Stimulated activated CD4-positive, alpha-beta T cell treated with anti-CD3 and anti-CD28 coated beads, Interleukin-4, amount 100 ng/mL, for 24 hours (primary cell): ENCODE results near the gene LRP1B.
"Not testable (repeated sequence)": the region's sequence is repeated elsewhere in the genome, so short reads cannot be mapped to it uniquely, and the experiment has no call there.

Source experiments
- DNase-seq: peaks from one replicate; pipeline ENCODE4 v3.0.0-alpha.2; 2020

Gene LRP1B

DNA sequence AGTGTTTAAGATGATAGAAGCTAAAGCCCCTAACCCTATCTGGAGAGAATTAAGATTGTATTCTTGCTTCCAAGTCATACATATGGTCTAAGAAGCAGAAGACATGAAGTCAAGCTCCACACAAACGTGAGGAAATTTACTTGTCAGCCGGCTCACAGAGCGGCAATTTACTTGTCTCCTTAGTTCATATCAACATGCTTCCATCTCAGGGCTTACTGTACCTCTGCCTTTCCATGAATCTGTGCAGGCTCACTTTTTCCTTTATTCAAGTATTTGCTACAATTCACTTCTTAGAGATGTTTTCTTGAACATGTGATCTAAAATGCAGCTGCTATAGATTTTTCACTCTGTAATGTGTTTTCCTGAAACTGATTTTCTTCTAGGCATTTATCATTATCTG lies 1386.4 kb downstream of the LRP1B start:
- DNase-seq, result no peak

DNA sequence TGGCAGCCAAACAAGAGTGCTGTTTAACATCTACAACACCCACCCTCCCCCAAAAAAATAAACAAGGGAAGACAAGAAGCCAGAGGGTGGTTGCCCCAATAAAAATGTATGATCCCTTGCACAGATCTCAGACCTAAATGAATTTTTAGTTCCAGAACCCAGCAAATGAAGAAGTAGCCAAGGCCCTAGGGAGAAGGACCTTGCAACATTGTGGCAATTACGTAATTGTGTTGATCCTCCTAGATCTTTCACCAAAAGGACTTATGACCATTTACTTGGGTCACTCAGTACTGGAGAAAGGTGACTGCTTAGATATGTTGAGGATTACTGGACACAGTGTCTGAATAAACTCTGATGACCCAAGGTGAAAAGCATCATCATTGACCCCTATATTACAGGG lies 1393.8 kb downstream of the LRP1B start:
- DNase-seq, result no peak

DNA sequence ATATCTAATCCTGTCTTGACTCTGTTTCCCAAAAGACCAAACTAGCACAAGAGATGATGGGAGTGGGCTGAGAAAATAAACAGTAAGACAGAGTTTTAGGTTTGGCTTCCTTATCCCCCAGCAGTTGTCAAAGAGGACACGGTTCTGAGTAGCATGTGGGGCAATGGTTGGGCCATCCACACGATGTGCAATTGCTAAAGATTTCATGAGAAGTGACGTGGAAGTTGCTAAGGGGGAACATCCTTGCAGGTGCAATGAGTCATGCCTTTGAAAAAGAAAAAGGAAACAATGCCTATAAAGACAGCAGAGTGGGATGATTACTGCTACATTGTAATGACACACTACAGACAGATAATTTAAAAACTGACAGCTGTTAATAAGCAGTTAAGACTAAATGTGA lies 1395.8 kb downstream of the LRP1B start:
- no peak for DNase-seq

DNA sequence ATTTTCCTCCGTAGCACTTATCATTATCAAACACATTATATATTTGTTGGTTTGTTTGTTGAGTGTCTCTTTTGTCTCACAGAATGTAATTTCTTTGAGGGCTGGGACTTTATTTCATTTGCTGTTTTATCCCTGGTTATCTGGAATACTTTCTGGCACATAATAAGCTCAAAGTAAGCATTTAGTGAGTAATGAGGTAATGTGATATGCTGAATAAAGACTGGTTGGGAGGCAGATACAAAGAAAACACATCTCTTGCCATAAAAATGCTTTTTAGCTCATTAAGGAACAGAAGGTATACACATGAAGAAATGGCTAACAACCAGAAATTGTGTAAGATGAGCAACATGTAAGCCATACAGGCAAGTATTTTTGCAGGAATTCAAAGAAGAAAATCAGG lies 1411.8 kb downstream of the LRP1B start:
- DNase-seq, result no peak

DNA sequence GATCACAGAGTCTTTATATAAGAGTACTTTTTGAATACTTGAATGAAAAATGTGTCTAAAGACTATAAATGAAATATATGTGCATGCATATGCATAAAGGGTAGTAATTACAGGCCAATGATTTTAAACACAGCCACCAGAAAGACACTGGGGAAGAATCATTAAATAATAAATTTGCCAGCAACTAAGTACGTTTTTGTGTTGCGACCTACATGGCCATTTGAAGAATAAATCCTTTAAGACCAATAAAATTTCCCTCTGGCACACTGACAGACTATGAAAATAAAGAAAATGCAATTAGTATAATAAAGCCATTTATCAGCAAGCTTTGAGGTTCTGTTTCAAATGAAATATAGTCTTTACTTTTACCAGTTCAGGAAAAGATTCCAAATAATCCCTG lies 1413.3 kb downstream of the LRP1B start:
- DNase-seq, result no peak

DNA sequence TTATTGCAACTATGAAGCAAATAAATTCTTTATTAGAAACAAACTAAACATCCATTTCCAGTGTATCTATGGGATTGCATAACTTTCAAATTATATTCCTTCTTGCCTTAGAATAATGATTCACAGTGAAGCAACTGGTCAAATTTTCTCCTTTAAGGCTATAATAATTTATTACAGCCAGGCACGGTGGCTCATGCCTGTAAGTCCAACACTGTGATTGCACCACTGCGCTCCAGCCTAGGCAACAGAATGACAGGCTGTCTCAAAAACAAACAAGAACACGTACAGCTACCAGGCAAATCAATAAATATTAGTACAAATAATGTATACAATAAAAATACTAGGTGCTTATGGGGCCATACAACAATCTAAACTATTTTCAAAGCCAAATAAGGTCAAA lies 1416.2 kb downstream of the LRP1B start:
- no peak for DNase-seq

DNA sequence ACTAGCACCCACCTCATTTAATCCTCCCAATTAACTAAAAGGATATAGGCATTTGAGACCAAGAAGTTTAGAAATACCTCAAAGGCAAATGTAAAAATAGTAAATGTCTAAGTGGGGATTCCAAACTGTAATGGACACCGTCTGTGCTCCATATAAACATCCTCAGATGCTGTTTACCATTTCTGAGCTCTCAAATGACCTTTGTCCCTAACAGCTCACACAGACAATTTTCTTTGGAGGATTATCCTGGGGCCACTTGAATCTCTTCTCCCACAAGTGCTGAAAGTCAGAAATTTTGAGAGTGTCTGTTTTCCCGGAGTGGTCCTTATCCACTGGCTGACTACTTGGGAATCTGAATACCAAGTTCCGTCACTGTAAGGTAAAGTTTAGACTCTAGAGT lies 1418.9 kb downstream of the LRP1B start:
- no peak for DNase-seq

DNA sequence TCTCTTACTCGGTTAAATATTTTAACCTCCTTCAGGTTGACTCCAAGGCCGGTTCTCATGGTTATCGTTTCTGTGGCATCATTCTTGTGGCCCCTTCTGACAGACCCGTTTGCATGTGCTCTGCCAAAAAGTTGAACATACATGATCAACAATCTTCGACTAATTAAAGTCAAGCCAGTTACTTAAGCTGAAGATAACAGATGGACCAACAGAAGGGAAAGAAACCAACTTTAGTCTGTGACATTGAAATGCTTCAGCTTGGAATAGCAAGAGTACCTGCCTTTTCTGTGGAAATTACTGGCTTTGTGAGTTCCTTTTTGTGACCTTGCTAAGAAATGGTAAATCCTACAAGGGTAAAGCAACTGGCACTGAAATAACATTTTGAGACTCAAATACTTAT lies 1429.1 kb downstream of the LRP1B start:
- DNase-seq, result no peak

DNA sequence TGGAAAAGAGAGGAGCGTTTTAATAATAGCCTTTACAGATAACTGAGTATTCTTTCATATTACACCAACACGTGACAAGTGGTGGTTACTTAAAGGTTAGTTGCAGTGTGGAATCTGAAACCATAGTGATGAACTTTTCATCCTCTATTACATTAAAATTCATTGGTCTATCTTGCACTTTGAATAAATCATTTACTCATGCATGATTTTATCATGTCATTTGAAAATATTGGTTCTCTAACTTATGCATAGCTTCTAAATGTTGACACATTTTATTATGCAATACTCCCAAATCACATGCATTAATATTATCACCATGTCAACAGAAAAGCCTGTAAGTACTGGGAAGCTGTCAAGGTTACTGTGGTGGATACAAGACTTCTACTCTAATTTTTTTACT lies 1432.2 kb downstream of the LRP1B start:
- no peak for DNase-seq

DNA sequence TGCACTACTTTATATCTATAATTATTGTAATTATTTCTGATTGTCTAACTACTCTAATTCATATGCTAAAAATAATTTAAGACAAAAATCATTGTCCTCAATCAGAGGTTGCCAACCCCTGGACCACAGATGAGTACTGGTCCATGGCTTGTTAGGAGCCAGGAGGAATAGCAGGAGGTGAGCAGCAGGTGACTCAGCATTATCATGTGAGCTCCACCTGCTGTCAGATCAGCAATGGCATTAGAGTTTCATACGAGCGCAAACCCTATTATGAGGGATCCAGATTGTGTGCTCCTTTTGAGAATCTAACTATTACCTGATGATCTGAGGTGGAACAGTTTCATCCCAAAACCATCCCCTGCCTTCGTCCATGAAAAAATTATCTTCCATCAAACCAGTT lies 1434.4 kb downstream of the LRP1B start:
- no peak for DNase-seq

DNA sequence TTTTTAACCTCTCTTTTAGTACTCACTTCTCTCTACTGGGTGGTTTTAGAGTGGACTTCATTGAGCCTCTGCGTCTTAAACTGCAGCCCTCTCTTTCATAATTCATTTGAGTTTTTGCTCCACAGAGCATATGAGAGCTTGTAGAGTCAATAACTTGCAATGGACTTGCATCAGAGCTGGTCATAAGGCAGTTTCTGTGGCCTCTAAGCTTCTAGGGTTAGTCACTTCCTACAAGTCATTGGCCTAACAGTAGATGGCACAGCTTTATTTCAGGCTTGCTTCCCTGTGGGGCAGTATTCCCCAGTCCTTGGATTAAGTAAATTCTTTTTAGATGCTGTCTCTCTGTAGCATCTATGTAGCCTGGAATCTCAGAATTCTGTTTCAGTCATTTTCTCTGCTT lies 1435.7 kb downstream of the LRP1B start:
- no peak for DNase-seq

DNA sequence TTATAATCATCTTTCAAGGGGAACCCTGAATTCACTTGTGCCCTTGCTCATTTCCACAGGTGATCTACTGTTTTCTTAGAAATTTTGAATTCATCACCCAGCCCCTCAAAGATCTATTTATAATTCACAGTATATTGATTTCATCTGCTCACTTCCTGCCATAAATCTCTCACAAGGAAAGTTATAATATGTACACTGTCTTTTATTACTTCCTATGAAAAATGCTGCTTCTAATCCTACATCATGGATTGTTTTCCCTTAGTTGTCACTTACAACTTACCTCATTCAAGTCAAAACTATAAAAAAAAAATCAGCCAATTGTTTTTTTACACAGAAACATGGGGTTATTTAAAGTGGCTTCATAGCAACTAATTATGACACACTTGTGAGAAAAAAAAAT lies 1443.0 kb downstream of the LRP1B start:
- DNase-seq, result no peak

DNA sequence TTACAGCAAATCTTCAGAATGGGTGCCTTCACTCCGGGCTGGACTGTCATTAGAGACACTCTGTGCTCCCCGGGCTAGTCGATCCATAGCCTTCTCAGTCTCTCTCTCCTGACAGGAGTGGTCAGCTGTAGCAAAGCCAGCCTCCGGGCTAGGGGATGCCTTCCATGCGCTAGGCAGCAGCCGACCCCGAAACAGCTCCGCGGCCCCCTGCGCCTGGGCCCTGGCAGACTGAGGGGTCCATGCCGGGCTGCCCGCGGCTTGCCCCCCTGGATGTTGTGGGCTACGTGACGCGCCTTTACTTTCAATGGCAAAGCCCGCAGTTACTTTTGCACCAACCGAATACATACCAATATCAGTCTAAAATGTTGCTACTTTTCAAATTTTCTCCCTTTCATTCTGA lies 1447.2 kb downstream of the LRP1B start:
- DNase-seq, result no peak

DNA sequence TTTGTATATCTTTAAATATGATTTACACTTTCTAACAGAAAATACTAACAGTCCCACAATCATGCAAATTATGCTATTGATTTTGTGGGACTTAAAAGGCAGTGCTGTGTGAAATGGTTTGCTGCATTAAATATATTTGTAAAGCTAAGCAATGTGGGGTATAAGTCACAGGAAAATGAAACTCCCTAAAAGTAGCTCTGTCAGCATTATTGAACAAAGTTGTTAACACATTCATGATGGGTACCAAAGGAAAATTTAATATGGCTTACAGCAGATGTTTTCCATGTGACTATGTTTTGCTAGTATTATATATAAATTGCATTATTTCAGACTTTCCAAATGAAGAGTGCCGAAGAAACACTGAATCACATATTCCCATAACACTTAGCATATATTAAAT lies 1450.0 kb downstream of the LRP1B start:
- no peak for DNase-seq

DNA sequence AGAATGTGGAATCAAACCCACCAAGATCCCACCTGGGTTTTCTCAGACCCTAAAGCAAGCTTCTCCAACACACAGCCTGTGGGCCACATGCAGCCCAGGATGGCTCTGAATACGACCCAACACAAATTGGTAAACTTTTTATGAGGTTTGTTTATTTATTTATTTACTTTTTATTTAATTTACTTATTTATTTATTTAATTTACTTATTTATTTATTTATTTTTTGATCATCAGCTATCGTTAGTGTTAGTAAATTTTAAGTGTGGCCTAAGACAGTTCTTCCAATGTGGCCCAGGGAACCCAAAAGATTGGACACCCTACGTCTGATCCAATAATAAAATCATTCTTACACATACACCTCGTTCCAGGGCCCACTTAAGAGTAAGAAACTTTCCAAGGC lies 1451.1 kb downstream of the LRP1B start:
- no peak for DNase-seq

DNA sequence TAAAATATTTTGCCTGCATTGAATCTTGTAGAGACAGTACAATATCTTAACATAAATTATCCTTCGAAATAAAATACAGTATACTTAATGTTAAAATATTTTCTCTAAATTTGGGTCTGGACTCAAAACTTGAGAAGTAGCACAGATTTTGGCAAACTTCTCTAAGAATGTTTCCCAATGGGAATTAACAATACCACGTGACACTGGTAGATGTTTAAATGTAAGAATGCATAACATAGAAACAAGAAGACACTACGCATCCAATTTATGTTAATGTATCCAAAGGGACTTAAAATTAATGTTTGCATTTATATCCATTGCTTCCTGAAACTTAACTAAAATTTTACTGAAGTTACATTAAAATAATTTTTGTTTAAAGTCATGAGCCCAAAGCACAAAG lies 1460.9 kb downstream of the LRP1B start:
- no peak for DNase-seq

DNA sequence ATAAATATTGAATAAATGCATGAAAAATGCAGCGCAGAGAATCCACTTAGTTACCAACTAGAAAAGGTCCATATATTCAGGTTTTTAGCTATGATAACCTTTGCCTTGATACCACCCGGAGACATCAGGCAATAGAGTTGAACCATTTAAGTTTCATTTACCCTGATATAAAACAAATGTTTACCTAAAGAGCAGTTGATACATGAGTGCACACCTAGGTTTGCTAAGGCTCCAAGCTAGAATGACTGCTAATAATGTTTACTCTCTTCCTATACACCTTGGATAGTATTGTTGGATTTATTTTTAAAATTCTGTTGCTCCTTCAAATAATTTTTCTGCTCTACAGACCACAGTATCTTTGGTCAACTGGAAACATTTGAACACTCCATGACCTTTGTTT lies 1463.6 kb downstream of the LRP1B start:
- no peak for DNase-seq

DNA sequence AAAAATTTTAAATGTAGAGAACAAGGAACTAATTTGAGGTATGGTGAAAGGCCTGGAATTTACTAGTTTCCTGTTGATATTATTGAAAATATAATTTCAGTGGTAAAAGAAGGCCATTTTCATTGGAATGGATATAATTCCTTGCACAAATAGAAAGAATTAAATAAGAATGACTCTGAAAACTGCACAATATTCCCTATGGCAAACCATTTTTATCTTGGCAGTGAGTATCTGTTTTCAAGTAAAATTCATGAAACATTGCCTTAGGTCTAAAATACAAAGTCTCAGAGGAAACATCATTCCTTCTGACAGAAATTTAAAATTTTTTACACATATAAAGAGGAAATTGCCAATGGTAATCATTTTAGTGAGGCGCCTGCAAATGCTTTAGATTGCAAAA lies 1468.3 kb downstream of the LRP1B start:
- no peak for DNase-seq

DNA sequence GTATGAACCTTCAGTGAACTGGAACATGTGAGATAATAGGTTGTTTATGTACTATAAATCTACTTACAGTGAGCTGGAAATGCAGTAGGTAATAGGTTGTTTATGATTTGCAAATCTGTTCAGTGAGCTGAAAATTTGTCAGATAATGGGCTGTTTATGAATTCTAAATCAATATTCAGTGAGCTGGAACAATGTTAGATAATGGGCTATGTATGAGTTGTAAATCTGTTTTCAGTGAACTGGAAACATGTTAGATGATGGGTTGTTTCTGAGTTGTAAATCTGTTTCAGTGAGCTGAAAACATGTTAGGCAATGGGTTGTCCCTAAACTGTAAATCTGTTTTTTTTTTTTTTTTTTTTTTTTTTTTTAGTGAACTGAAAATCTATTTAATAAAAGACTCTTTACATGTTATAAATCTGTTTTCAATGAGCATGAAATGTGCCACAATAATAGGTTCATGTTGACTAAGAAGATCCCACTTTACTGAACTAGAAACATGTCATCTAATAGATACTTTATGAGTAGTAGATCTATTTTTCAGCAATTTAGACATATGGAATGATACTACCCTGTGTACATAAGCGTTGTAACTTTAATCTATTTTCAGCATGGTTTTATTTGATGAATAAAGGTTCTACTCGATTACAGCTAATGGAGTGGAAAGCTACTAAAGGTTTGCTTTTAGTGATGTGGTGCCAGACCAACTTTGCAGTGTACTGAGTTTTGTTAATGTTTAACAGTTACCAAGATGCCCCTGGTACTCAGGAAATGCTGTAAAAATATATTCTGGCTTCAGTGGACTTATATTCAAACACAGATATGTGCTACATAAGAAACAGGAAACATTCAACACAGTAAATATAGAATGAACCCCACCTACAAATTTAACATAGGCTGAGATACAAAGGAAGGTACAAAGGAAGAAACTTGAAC lies 1471.8 kb downstream of the LRP1B start:
- DNase-seq, result no peak

DNA sequence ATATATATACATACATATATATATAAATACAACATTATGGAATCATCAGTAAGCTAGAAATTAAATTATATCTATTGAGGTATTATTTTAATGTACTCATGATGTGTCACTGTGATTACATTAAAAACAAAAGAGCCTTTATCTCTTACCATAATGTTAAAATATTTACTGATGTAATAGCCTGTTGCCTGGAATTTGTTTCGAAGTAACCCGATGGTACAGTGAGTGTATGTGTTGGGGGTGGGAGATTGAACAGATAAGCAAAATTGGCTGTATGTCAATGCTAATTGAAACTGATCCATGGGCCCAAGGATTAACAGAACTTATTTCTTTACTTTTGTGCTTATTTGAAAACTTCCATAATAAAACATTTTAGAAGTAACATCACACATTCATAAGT lies 1473.2 kb downstream of the LRP1B start:
- DNase-seq, result no peak

DNA sequence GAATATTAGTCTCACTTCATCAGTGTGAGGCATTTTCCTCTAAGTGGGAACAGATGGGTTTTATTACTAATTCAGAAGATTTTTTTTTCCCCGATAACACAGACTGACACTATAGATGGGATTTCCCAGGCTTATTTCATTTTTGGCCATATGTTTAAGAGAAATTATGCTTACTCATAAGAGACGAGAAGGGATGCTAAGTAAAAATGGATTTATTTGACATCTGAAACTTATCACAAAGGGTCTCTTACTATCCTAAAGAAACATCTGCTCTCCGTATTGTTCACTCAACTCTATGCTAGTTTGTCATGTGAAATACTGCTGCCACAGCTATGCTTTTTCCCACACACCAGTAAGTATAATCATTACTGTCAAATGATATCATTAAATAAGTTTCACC lies 1476.3 kb downstream of the LRP1B start:
- no peak for DNase-seq

DNA sequence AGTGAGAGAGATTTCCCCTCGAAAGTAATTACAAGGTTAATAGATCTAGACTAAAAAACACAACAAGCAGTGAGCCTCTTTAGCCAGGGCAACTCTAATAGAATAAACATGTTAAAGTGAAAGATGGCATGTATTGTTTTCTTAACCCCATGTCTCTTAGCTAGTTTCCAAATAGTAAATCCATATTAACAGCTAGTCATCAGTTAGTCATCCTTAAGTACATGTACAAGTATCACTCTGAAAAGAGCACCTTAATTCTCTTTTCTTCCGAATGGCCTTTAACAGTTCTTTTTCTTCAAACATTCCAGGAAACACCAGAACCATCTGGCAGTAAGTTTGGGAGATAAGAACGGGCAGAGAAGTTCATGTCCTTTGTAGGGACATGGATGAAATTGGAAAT lies 1480.0 kb downstream of the LRP1B start:
- no peak for DNase-seq

DNA sequence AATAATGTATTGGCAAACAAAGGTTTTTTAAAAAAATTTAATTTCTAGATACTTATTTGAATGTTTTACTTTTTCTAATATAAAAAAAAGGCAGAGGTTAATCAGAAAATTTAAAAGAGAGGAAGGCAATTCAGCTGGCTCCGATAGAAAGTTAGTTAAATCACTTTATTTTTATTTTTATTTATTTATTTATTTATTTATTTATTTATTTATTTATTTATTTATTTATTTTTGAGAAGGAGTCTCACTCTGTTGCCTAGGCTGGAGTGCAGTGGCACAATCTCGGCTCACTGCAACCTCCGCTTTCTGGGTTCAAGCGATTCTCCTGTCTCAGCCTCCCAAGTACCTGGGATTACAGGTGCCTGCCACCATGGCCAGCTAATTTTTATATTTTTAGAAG lies 1480.7 kb downstream of the LRP1B start:
- DNase-seq, result not testable (repeated sequence)

DNA sequence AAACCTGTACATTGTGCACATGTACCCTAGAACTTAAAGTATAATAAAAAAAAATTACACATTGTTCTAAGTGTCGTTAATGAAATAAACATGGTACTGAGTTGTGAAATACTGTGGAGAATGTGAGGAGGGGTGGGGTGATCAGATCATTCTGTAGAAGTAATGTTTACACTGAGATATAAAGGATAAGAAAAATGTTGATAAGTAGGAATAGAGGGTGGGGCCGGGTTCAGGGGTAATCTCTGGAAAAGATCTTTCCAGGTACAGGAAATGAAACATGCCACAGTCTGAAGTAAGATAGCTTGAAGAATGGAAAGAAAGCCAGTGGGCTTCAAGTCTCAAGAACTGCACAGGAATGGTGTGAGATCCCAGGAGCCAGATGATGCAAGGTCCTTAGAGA lies 1482.4 kb downstream of the LRP1B start:
- no peak for DNase-seq

DNA sequence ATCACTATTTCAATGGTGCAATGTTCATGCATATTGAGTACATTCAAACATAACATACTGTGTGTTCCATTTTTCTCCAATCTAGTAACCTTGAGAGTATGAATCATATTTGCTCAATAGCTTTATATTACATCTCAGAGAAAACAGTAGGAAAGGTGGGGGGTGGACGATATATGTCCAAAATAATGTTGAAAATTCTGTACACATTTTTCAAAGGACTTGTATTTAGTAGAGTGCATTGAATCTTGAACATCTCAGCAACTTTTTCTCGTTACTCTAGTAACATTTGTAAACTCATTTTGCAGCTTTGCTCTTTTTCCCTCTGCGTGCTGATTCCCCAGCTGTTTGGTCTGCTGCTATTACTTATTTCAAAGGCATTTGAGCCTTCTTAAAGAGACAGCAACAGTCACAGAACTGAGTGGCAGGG lies 1487.0 kb downstream of the LRP1B start:
- no peak for DNase-seq
